Right lung (tissue), 10 donors: ENCODE results near the gene AFF1. TPM values are rescaled to one million over a fixed set of nuclear protein-coding genes. Genes with fewer than 3 reads are reported as not detected.

Source experiments
- DNase-seq, 2 donors: peaks; one replicate each; pipeline ENCODE4 v3.0.0-alpha.2; 2013
- long read RNA-seq, 8 donors: transcript quantifications; one replicate each; lab custom pipeline, GENCODE V29; 2026
- polyA plus RNA-seq, 5 donors: library from polyadenylated mRNA; unstranded; fragments of 120-200 nt; gene quantifications; one replicate each; pipeline versions ENCODE4 v1.2.1 to v1.2.3, GENCODE V29; 2013; ENCODE audit warnings: inconsistent platforms in 1 of 5, low replicate concordance in 1 of 5; ENCODE audit not compliant: insufficient read length in 5 of 5, insufficient read depth in 1 of 5

AFF1 gene, protein sequence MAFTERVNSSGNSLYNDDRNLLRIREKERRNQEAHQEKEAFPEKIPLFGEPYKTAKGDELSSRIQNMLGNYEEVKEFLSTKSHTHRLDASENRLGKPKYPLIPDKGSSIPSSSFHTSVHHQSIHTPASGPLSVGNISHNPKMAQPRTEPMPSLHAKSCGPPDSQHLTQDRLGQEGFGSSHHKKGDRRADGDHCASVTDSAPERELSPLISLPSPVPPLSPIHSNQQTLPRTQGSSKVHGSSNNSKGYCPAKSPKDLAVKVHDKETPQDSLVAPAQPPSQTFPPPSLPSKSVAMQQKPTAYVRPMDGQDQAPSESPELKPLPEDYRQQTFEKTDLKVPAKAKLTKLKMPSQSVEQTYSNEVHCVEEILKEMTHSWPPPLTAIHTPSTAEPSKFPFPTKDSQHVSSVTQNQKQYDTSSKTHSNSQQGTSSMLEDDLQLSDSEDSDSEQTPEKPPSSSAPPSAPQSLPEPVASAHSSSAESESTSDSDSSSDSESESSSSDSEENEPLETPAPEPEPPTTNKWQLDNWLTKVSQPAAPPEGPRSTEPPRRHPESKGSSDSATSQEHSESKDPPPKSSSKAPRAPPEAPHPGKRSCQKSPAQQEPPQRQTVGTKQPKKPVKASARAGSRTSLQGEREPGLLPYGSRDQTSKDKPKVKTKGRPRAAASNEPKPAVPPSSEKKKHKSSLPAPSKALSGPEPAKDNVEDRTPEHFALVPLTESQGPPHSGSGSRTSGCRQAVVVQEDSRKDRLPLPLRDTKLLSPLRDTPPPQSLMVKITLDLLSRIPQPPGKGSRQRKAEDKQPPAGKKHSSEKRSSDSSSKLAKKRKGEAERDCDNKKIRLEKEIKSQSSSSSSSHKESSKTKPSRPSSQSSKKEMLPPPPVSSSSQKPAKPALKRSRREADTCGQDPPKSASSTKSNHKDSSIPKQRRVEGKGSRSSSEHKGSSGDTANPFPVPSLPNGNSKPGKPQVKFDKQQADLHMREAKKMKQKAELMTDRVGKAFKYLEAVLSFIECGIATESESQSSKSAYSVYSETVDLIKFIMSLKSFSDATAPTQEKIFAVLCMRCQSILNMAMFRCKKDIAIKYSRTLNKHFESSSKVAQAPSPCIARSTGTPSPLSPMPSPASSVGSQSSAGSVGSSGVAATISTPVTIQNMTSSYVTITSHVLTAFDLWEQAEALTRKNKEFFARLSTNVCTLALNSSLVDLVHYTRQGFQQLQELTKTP
- 10 to 100 TPM; 30.9 to 47.9 (median 45.1) TPM for polyA plus RNA-seq
- long read RNA-seq, donor 1: 0 reads
- long read RNA-seq, donor 2: 0 reads
- long read RNA-seq, donor 3, partial matches to known transcripts: 7 of 7 reads
- long read RNA-seq, donor 3, other reads (novel, unspliced or antisense): 0 of 7 reads
- long read RNA-seq, donor 4: 0 reads
- long read RNA-seq, donor 5, partial matches to known transcripts: 19 of 20 reads
- long read RNA-seq, donor 5, other reads (novel, unspliced or antisense): 0 of 20 reads
- long read RNA-seq, donor 6, partial matches to known transcripts: 70 of 70 reads
- long read RNA-seq, donor 6, other reads (novel, unspliced or antisense): 0 of 70 reads
- long read RNA-seq, donor 7, full-length matches to known transcripts: 1 of 6 reads
- long read RNA-seq, donor 7, partial matches to known transcripts: 5 of 6 reads
- long read RNA-seq, donor 7, other reads (novel, unspliced or antisense): 0 of 6 reads
- long read RNA-seq, donor 8: 0 reads

DNA sequence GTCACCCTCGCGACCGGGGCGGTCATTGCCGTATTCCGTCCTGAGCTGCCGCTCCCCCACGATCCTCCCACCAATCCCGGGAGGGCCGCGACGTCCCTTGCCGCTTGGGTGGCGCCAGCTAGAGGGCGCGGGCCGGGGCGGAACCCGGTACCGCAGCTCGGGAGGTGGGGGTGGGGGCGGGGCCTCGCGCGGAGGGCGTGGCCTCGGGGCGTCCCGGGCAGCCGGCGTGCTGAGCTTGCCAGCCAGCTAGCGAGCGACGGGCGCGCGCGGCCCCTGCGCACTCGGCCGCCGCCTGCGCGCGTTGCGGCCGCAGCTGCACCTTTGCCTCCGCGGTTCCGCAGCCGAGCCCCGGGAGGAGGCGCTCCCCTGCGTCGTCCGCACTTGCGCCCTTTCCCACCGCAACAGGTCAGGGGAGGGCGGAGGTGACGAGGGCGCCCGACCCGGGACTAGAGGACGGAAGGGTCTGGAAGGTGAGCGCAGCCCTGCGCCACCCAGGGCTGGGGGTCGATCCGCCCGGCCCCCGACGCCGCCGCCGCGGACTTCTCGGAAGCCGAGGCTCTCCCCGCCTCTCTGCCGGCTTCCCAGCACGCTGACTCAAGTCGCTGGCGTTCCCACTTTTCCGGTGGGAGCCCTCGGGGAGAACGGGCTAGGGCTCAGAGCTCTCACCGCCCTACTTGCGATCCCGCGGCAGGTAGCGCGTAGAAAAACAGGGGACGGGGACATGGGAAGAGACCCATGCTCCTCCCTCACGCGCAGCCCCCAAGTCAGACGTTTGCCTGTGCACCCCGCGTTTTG, at the start of gene AFF1:
Gene AFF1, plus strand, starts transcription at position 241 of the 795 bp plus-strand sequence. CDS start 13,523 bp downstream, outside the sequence.
- peak; percentile 93 for DNase-seq

DNA sequence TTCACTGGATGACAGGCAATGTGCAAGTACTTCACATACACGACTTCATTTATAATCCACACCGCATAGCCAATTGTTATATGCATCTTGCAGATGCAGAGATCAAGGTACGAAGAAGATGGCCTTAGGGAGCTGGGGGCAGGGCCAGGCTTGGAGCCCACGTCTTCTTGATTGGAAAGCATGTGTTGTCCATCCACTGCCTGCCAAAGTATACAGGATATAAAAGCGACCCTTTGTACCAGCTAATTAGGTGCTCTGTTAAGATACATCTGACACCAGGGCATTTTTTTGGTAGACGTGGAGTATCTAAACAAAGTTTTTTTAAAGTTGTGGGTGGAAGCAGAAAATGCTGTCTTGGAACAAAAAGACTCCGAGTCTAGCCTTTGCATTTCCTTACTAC, 44.0 kb upstream of the AFF1 start:
- DNase-seq: peak; percentile 82

GRCh38 chr4:86891762-86892635, 42.8 kb upstream of the AFF1 start, which contains the start of gene C4orf36:
C4orf36 (minus strand) TSS chr4:86892422; CDS start chr4:86891520, 902 bp downstream.
- peak; percentile 80 to 85 for DNase-seq

DNA sequence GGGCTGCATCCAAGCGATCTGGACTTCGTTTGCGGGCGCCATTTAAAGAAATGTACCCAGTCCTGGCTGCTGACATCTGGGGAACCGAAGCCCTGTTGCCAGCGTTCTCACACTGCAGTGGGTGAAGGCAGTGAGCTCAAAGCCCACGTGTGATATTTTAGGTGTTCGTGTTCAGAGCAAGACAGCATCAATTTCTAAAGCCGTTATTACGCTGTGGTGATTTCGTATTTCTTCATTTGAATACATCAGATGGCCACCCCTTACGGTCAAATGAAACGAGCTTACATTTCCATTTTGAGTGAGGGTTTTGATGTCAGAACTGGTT, 42.2 kb upstream of the AFF1 start:
- no peak for DNase-seq

- no peak for DNase-seq
These were observed 41.7 kb upstream of the AFF1 start for GRCh38 chr4:86893136-86893535.

- DNase-seq: no peak
These were observed 40.4 kb upstream of the AFF1 start for GRCh38 chr4:86894455-86894854.

- DNase-seq: peak; percentile 58 to 68
These were observed 38.9 kb upstream of the AFF1 start for GRCh38 chr4:86895692-86896488.

DNA sequence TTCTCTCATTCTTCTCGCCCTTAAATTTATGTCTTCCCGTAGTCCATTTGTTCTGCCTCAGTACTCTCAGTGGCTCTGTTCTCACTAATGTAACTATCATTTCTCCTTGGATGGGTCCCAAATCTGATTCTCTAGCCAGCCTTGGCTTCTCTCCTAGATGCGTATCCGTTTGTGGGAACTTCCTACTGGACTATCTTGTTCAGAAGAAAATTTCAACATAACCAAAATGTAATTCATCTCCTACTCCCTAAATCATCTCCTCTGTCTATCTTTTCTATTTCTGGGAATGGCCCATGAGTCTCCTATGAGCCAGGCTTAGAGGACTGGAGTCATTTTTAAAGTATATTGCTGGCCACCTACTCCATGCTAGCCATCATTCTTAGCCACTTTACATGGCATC, 38.2 kb upstream of the AFF1 start:
- no peak for DNase-seq

- no peak for DNase-seq
These were observed 36.2 kb upstream of the AFF1 start for GRCh38 chr4:86898562-86898961.

GRCh38 chr4:86901864-86902263, 32.9 kb upstream of the AFF1 start:
- no peak for DNase-seq

GRCh38 chr4:86908251-86908657, 26.6 kb upstream of the AFF1 start:
- peak; percentile 56 to 64 for DNase-seq

DNA sequence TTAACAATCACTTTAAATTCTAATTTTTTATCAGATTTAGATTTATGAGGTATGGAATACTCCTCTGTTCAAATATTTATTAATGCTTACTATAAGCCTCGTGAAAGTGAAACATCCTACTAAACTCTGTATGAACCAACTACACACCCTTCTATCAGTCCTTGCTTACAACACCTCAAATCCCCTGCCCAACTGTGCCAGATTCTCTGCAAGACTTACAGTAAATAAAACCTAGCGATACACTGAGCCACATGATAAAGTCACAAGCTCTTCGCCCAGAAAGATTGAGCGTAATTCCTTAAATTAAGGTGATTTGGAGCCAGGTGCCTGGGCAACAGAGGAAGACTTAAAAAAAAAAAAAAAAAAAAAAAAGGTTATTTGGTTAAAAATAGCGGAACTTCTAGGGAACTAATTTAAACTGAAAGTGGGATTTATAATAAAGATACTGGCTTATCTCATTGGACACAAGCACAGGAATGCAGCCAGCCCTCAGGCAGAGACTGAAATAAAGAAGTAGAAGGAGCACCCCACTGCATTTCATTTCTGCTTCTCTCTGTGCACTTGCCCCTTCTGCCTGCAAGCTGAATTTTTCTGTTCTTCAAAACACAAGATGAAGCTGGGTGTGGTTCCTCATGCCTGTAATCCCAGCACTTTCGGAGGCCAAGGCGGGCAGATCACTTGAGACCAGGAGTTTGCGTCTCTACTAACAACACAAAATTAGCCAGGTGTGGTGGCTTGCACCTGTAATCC, 25.1 kb upstream of the AFF1 start:
- no peak for DNase-seq

- no peak for DNase-seq
These were observed 24.4 kb upstream of the AFF1 start for GRCh38 chr4:86910369-86910768.

- DNase-seq: no peak
These were observed 23.8 kb upstream of the AFF1 start for GRCh38 chr4:86910820-86911684.

- DNase-seq: no peak
These were observed 18.4 kb upstream of the AFF1 start for GRCh38 chr4:86916392-86916791.
